DND-41 (cell line): ENCODE data around the gene DLGAP4.

Experiments
- ATAC-seq: fragments of 200-7000 bp; cut with Tn5 transposase; 3 replicates; pipeline ENCODE4 v1.9.1; 2021; ENCODE audit warnings: low read depth; ENCODE audit not compliant: insufficient read depth
- DNase-seq: peaks from one replicate; pipeline ENCODE4 v3.0.0-alpha.2; 2020
- H2AFZ ChIP-seq: 2 replicates; pipeline ENCODE4 v1.6.0; 2012; ENCODE audit warnings: low read depth, low read length
- H3K27ac ChIP-seq: 2 replicates; pipeline ENCODE4 v1.5.1; 2012; ENCODE audit warnings: low read length, inconsistent platforms
- H3K27me3 ChIP-seq: fragments of 200-600 bp; sonication (generic); 2 replicates; pipeline ENCODE4 v1.6.0; 2012; ENCODE audit warnings: low read length, mild to moderate bottlenecking, inconsistent platforms; ENCODE audit not compliant: insufficient read depth, poor library complexity
- H3K36me3 ChIP-seq: 2 replicates; pipeline ENCODE4 v1.5.1; 2012; ENCODE audit warnings: low read length, inconsistent platforms; ENCODE audit not compliant: insufficient read depth
- H3K4me1 ChIP-seq: 2 replicates; pipeline ENCODE4 v1.5.1; 2012; ENCODE audit warnings: mild to moderate bottlenecking, low read length; ENCODE audit not compliant: insufficient read depth
- H3K4me2 ChIP-seq: 2 replicates; pipeline ENCODE4 v1.6.0; 2012; ENCODE audit warnings: mild to moderate bottlenecking, moderate library complexity, low read length, inconsistent platforms; ENCODE audit not compliant: insufficient read depth
- H3K4me3 ChIP-seq, 2 experiments: fragments of 200-600 bp in 1 of 2; shearing (Covaris generic) in 1 of 2; 2 replicates each; pipeline ENCODE4 v1.5.1; 2012 to 2016; ENCODE audit warnings: inconsistent platforms in 2 of 2, low read length in 2 of 2, mild to moderate bottlenecking in 2 of 2, low read depth in 1 of 2, moderate library complexity in 1 of 2
- H3K79me2 ChIP-seq: 2 replicates; pipeline ENCODE4 v1.6.0; 2012; ENCODE audit warnings: low read length, inconsistent platforms; ENCODE audit not compliant: insufficient read depth
- H3K9ac ChIP-seq: 2 replicates; pipeline ENCODE4 v1.6.0; 2012; ENCODE audit warnings: low read depth, mild to moderate bottlenecking, inconsistent platforms, low read length, moderate library complexity
- H3K9me3 ChIP-seq: 2 replicates; pipeline ENCODE4 v1.5.1; 2012; ENCODE audit warnings: low read length, moderate library complexity, mild to moderate bottlenecking, inconsistent platforms; ENCODE audit not compliant: insufficient read depth, severe bottlenecking
- H4K20me1 ChIP-seq: 2 replicates; pipeline ENCODE4 v1.6.0; 2012; ENCODE audit warnings: low read length; ENCODE audit not compliant: insufficient read depth
- EZH2 ChIP-seq: IDR thresholded peaks from 3 replicates; pipeline ENCODE4 v1.6.1; 2012; ENCODE audit warnings: borderline replicate concordance, low read depth, mild to moderate bottlenecking, moderate library complexity, low read length, inconsistent platforms; ENCODE audit not compliant: severe bottlenecking
- TF ChIP-seq, protein P1 (sequence below): IDR thresholded peaks from 2 replicates; pipeline ENCODE4 v1.5.1; 2012; ENCODE audit warnings: borderline replicate concordance, low read length, moderate library complexity, mild to moderate bottlenecking; ENCODE audit not compliant: poor library complexity, severe bottlenecking; ENCODE audit errors: extremely low read depth

DLGAP4 gene

GRCh38 chr20:36471885-36472636, 165.9 kb downstream of the DLGAP4 start:
- Histone ChIP-seq H3K79me2 (peaks cover 22% of the 10 kb centered on the region), H3K4me1 (peaks cover 9% of the 10 kb centered on the region), H3K9ac (no peak overlapping the region), H3K4me3 (no peak overlapping the region), H3K4me2 (no peak overlapping the region), H3K27ac (no peak overlapping the region), H2AFZ (no peak overlapping the region), H4K20me1 (peaks cover 35% of the 10 kb centered on the region), H3K36me3 (no peaks in the 10 kb centered on the region), H3K9me3 (no peaks in the 10 kb centered on the region), H3K27me3 (no peaks in the 10 kb centered on the region)
- no peak for TF ChIP-seq EZH2
- TF ChIP-seq, protein P1, sequence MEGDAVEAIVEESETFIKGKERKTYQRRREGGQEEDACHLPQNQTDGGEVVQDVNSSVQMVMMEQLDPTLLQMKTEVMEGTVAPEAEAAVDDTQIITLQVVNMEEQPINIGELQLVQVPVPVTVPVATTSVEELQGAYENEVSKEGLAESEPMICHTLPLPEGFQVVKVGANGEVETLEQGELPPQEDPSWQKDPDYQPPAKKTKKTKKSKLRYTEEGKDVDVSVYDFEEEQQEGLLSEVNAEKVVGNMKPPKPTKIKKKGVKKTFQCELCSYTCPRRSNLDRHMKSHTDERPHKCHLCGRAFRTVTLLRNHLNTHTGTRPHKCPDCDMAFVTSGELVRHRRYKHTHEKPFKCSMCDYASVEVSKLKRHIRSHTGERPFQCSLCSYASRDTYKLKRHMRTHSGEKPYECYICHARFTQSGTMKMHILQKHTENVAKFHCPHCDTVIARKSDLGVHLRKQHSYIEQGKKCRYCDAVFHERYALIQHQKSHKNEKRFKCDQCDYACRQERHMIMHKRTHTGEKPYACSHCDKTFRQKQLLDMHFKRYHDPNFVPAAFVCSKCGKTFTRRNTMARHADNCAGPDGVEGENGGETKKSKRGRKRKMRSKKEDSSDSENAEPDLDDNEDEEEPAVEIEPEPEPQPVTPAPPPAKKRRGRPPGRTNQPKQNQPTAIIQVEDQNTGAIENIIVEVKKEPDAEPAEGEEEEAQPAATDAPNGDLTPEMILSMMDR = no peak
- no peak for DNase-seq
- no peak for ATAC-seq

GRCh38 chr20:36472637-36473090, 166.5 kb downstream of the DLGAP4 start:
- no peak overlapping the region for H3K9ac ChIP-seq
- no peaks in the 10 kb centered on the region for H3K36me3 ChIP-seq
- H3K9me3 ChIP-seq = no peaks in the 10 kb centered on the region
- H3K4me3 ChIP-seq = no peak overlapping the region
- H3K4me1 ChIP-seq = peaks cover 3% of the 10 kb centered on the region
- no peak overlapping the region for H3K4me2 ChIP-seq
- H4K20me1 ChIP-seq = peaks cover 36% of the 10 kb centered on the region
- DNase-seq (no peak), ATAC-seq (peak; percentile 57)
- no peak overlapping the region for H3K27ac ChIP-seq
- TF ChIP-seq, protein P1 = no peak
- no peak for TF ChIP-seq EZH2
- H3K79me2 ChIP-seq = peaks cover 22% of the 10 kb centered on the region
- no peaks in the 10 kb centered on the region for H3K27me3 ChIP-seq
- no peak overlapping the region for H2AFZ ChIP-seq

DNA sequence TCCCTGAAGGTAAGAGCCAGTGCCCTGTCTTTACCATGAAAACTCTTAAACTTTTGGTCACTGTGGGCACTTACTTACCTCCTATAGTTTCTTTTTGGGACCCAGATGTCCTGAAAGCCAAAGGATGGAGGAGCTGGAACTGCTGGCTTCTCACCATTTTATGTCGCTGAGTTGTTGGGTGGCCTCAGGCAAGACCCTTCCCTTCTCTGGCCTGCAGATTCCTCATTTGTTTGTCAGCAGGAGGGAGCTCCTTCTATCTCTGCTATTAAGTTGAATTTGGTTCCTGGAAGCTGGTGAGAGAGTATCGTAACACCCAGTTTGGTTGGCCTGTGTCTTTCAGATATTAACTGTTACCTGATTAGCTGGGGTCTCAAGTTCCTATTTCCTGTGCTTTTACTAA, 167.0 kb downstream of the DLGAP4 start:
- Histone ChIP-seq H3K9ac (no peak overlapping the region), H3K79me2 (peaks cover 20% of the 10 kb centered on the region), H4K20me1 (peaks cover 38% of the 10 kb centered on the region), H3K4me3 (no peak overlapping the region), H3K4me2 (no peak overlapping the region), H3K9me3 (no peaks in the 10 kb centered on the region), H3K4me1 (no peaks in the 10 kb centered on the region), H3K36me3 (no peaks in the 10 kb centered on the region), H3K27me3 (no peaks in the 10 kb centered on the region), H2AFZ (no peak overlapping the region), H3K27ac (0 out of 2 replicates have a peak overlapping the region, but pooled peaks have one; percentile 15)
- DNase-seq (no peak), ATAC-seq (no peak)
- TF ChIP-seq EZH2 = no peak
- TF ChIP-seq, protein P1 = no peak
